A673 (cell line): ENCODE results near the gene SLC24A4. TPM values are rescaled to one million over a fixed set of nuclear protein-coding genes. Genes with fewer than 3 reads are reported as not detected.

Source experiments
- BruUV-seq: library from RNA; stranded (reverse); fragments of 400-500 nt; replicated peaks from 2 replicates; lab custom pipeline; 2021; lab: Mats Ljungman, UMichigan
- CTCF ChIA-PET: fragments of 300-600 bp; sonication (Branson Sonifier 250); formaldehyde crosslinking; loops from one replicate; lab custom pipeline; 2022; ENCODE audit warnings: antibody characterized with exemption; lab: Charles Lee
- POLR2A ChIA-PET: fragments of 300-600 bp; sonication (Branson Sonifier 250); formaldehyde crosslinking; loops from one replicate; lab custom pipeline; 2022; ENCODE audit warnings: antibody characterized with exemption; ENCODE audit not compliant: low non-redundant PET; lab: Charles Lee
- DNase-seq: peaks from one replicate; pipeline ENCODE4 v3.0.0-alpha.2; 2015; ENCODE audit warnings: low spot score
- H3K27ac ChIP-seq: fragments of 200-600 bp; sonication (generic); 2 replicates; pipeline ENCODE4 v1.5.1; 2016; ENCODE audit warnings: mixed run types, low read depth, mild to moderate bottlenecking, mixed read lengths, antibody characterized with exemption, low read length; ENCODE audit not compliant: poor library complexity, severe bottlenecking
- H3K27me3 ChIP-seq: fragments of 200-600 bp; sonication (generic); replicated peaks from 2 replicates; pipeline ENCODE4 v1.6.1; 2017; ENCODE audit warnings: mixed run types, low read depth, mild to moderate bottlenecking, mixed read lengths, antibody characterized with exemption, low read length; ENCODE audit not compliant: insufficient read depth, poor library complexity
- H3K36me3 ChIP-seq: fragments of 200-600 bp; sonication (generic); 2 replicates; pipeline ENCODE4 v1.6.1; 2016; ENCODE audit warnings: mixed run types, mild to moderate bottlenecking, mixed read lengths, antibody characterized with exemption, low read length; ENCODE audit not compliant: insufficient read depth, poor library complexity, severe bottlenecking
- H3K4me1 ChIP-seq: fragments of 200-600 bp; sonication (generic); 2 replicates; pipeline ENCODE4 v1.6.1; 2017; ENCODE audit warnings: mixed run types, mild to moderate bottlenecking, mixed read lengths, antibody characterized with exemption, low read length; ENCODE audit not compliant: insufficient read depth, poor library complexity, severe bottlenecking
- H3K4me3 ChIP-seq: fragments of 200-600 bp; sonication (generic); 2 replicates; pipeline ENCODE4 v1.5.1; 2016; ENCODE audit warnings: low read depth, mixed run types, mild to moderate bottlenecking, mixed read lengths, low read length; ENCODE audit not compliant: poor library complexity, severe bottlenecking
- H3K9me3 ChIP-seq: fragments of 200-600 bp; sonication (generic); 2 replicates; pipeline ENCODE4 v1.6.1; 2016; ENCODE audit warnings: mixed run types, low read depth, mild to moderate bottlenecking, mixed read lengths, antibody characterized with exemption, low read length; ENCODE audit not compliant: poor library complexity, severe bottlenecking
- CTCF ChIP-seq: fragments of 300-800, 200-600 bp; sonication (generic); conservative IDR thresholded peaks from 2 replicates; pipeline ENCODE4 v1.5.1; 2017; ENCODE audit warnings: low read depth, mild to moderate bottlenecking, antibody characterized with exemption, low read length, moderate library complexity, mixed read lengths
- EZH2 ChIP-seq: fragments of 200-600 bp; sonication (generic); IDR thresholded peaks from 2 replicates; pipeline ENCODE4 v1.6.1; 2017; ENCODE audit warnings: borderline replicate concordance, low read depth, mild to moderate bottlenecking, mixed read lengths, antibody characterized with exemption, low read length; ENCODE audit not compliant: poor library complexity, severe bottlenecking
- intact Hi-C: fragments of 100-400 bp; cut with micrococcal nuclease; formaldehyde crosslinking; loops from one replicate; pipeline ENCODE4 v1.10.0; 2022; ENCODE audit not compliant: unreplicated experiment
- total RNA-seq: library from RNA; stranded (reverse); gene quantifications from 2 replicates; pipeline ENCODE4 v1.2.3, GENCODE V29; 2021

The SLC24A4 gene
- total RNA-seq, 1 experiment from 2014 or later, result 0.15 TPM

GRCh38 chr14:92282669-92283068 is 40.3 kb upstream of the SLC24A4 start:
- Histone ChIP-seq H3K4me1 (no peaks in the 10 kb centered on the region), H3K36me3 (no peaks in the 10 kb centered on the region), H3K9me3 (no peaks in the 10 kb centered on the region), H3K4me3 (no peak overlapping the region), H3K27me3 (no peaks in the 10 kb centered on the region), H3K27ac (no peak overlapping the region)
- CTCF ChIA-PET, result no interaction called here
- intact Hi-C loops, result no loop called here
- DNase-seq, result no peak
- TF ChIP-seq EZH2, result no peak
- TF ChIP-seq CTCF, result no peak
- no TSS peak for BruUV-seq
- POLR2A ChIA-PET, result no interaction called here

GRCh38 chr14:92285311-92285710 is 37.7 kb upstream of the SLC24A4 start:
- TF ChIP-seq EZH2 (no peak), CTCF (no peak)
- no peaks in the 10 kb centered on the region for H3K4me1 ChIP-seq
- no peaks in the 10 kb centered on the region for H3K9me3 ChIP-seq
- CTCF ChIA-PET, result no interaction called here
- no peak overlapping the region for H3K4me3 ChIP-seq
- BruUV-seq, result no TSS peak
- H3K27ac ChIP-seq, result no peak overlapping the region
- POLR2A ChIA-PET, result no interaction called here
- intact Hi-C loops, result no loop called here
- DNase-seq, result no peak
- H3K36me3 ChIP-seq, result no peaks in the 10 kb centered on the region
- peaks cover 22% of the 10 kb centered on the region for H3K27me3 ChIP-seq

- Histone ChIP-seq H3K36me3 (no peaks in the 10 kb centered on the region), H3K4me3 (no peak overlapping the region), H3K27me3 (peaks cover 45% of the 10 kb centered on the region), H3K9me3 (no peaks in the 10 kb centered on the region), H3K4me1 (no peaks in the 10 kb centered on the region), H3K27ac (no peak overlapping the region)
- BruUV-seq, result no TSS peak
- TF ChIP-seq CTCF (no peak), EZH2 (no peak)
- no peak for DNase-seq
- POLR2A ChIA-PET, result no interaction called here
- intact Hi-C loops, result no loop called here
- CTCF ChIA-PET, result no interaction called here
These were observed 35.0 kb upstream of the SLC24A4 start for GRCh38 chr14:92287987-92288386.
